ENCODE data around the gene RAB36. TPM values are rescaled to one million over a fixed set of nuclear protein-coding genes. Genes with fewer than 3 reads are reported as not detected.

Gene RAB36
- total RNA-seq, 1 donor from 2014 or later = 22.3 TPM

GRCh38 chr22:23137905-23138561 is 7.2 kb upstream of the RAB36 start:
- DNase-seq (ENCODE audit: low spot score) = peak; percentile 23

- no peak for DNase-seq (ENCODE audit: low spot score)
Observed at GRCh38 chr22:23138584-23139435, 6.5 kb upstream of the RAB36 start.

- no peak for DNase-seq (ENCODE audit: low spot score)
Observed at GRCh38 chr22:23140385-23140784, 4.9 kb upstream of the RAB36 start.

- no peak for DNase-seq (ENCODE audit: low spot score)
Observed at GRCh38 chr22:23142546-23143105, 2.7 kb upstream of the RAB36 start.

GRCh38 chr22:23143119-23143518 is 2.2 kb upstream of the RAB36 start:
- no peak for DNase-seq (ENCODE audit: low spot score)

GRCh38 chr22:23144432-23144831 is 845 bp upstream of the RAB36 start:
- DNase-seq (ENCODE audit: low spot score) = no peak

GRCh38 chr22:23145878-23146470 is 697 bp downstream of the RAB36 start:
- no peak for DNase-seq (ENCODE audit: low spot score)

- DNase-seq (ENCODE audit: low spot score) = no peak
Observed at GRCh38 chr22:23146478-23147205, 1.4 kb downstream of the RAB36 start.

GRCh38 chr22:23147617-23148387 is 2.5 kb downstream of the RAB36 start:
- DNase-seq (ENCODE audit: low spot score) = peak; percentile 74

GRCh38 chr22:23149743-23150238 is 4.5 kb downstream of the RAB36 start:
- no peak for DNase-seq (ENCODE audit: low spot score)

- DNase-seq (ENCODE audit: low spot score) = no peak
Observed at GRCh38 chr22:23150762-23151161, 5.5 kb downstream of the RAB36 start.

GRCh38 chr22:23151827-23152226 is 6.5 kb downstream of the RAB36 start:
- DNase-seq (ENCODE audit: low spot score) = no peak

- DNase-seq (ENCODE audit: low spot score) = no peak
Observed at GRCh38 chr22:23152238-23153114, 7.2 kb downstream of the RAB36 start.

- no peak for DNase-seq (ENCODE audit: low spot score)
Observed at GRCh38 chr22:23153994-23154393, 8.7 kb downstream of the RAB36 start.

- DNase-seq (ENCODE audit: low spot score) = no peak
Observed at GRCh38 chr22:23154461-23154860, 9.2 kb downstream of the RAB36 start.

- DNase-seq (ENCODE audit: low spot score) = no peak
Observed at GRCh38 chr22:23155143-23155542, 9.9 kb downstream of the RAB36 start.

- no peak for DNase-seq (ENCODE audit: low spot score)
Observed at GRCh38 chr22:23155831-23156230, 10.6 kb downstream of the RAB36 start.

- no peak for DNase-seq (ENCODE audit: low spot score)
Observed at GRCh38 chr22:23156286-23156685, 11.0 kb downstream of the RAB36 start.

- no peak for DNase-seq (ENCODE audit: low spot score)
Observed at GRCh38 chr22:23157560-23158515, 12.6 kb downstream of the RAB36 start.
